NCI-H1105 (cell line): ENCODE measurements around the gene TCEAL1.
"Not testable (repeated sequence)": the region's sequence is repeated elsewhere in the genome, so short reads cannot be mapped to it uniquely, and the experiment has no call there.

Source experiments
- DNase-seq: peaks from one replicate; lab custom pipeline; 2025; lab: John Stamatoyannopoulos, UW

Gene TCEAL1

DNA sequence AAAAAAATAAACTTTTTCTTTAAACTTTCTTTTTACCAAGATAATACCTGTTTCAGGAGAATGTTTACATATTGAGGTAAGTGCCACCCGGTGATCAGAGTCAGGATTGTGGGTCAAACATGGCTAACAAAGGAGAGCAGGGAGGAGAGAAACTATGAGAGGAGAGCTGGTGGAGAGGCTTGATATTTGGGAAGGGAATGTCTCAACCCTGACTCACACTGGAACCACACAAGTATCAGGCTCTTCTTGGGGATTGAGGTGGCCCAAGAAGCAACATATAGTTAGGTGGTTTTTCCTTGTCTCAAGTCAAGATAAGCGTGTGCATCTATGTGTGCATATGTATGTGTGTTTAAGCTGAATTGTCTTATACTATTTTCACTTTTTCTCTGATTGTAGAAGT lies 6.7 kb downstream of the TCEAL1 start:
- DNase-seq = no peak

DNA sequence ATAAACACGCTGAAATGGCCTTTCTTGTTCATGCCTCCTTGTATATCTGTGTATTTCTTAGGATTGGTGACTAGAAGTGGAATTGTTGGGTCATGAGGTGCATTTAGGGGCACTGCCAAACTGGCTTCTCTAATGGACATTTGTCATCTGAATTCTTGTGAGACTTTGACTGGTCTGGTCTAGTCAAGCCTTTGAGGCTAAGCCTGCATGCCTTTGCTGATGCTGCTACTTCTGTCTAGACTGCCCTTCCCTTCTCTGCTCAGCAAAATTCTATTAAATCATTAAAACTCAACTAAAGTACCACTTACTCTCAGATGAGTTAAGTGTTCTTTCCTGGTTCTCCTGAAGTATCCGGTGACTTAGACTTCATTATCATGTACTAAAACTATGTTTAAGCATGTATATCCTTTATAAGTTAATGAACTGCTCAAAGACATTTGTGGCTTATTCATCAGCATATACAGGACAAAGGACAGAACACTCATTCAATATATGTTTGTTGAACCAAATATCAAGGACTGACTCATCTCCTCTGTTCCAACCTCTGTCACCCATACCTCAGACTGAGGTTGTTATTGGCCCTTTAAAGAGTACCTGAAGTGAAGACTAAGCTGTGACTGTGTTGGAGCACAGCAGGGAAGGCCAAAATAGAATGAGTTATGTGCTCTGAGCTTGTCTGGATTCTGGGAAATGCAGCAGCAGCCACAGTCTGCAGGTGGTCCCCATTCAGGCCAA lies 9.0 kb downstream of the TCEAL1 start:
- DNase-seq = no peak

DNA sequence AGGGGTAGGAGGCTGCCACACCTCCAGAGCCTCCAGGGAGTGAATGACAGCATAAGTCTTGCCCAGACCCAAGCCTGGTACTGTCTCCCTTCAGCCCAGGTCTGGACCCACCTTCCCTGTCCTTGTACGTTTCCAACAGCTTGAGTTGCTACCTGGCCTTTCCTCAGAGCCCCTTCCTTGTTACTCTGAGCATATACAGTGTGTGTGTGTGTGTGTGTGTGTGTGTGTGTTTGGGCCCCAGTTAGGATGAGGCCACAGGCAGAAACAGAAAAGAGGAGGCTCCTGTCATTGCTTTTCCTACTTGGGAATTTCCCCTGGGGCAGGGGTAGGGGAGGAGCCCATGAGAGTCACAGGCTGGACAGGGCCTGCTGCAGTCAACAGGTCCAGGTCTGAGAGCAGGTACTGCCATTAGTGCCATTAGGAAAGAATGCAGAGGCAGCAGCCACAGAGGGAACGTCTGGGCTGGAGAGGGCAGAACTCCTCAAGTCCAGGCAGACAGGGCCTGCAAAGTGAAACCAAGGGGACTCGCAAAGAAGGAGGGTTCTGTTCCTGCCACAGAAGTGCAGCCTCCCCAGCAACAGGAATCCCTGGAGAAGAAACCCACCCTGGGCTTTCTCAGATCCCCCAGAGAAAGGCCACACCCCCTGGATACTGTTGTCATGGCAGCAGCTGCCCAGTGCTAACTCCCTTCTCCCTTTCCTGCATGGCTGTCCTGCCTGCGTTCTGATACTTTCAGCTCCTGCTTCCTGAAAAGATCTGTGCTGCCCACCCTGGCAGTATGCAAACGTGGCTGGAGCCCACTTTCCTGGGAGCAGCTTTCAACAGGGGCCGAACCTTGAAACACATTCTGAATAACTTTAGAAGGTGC lies 9.9 kb downstream of the TCEAL1 start:
- peak; percentile 0 for DNase-seq

DNA sequence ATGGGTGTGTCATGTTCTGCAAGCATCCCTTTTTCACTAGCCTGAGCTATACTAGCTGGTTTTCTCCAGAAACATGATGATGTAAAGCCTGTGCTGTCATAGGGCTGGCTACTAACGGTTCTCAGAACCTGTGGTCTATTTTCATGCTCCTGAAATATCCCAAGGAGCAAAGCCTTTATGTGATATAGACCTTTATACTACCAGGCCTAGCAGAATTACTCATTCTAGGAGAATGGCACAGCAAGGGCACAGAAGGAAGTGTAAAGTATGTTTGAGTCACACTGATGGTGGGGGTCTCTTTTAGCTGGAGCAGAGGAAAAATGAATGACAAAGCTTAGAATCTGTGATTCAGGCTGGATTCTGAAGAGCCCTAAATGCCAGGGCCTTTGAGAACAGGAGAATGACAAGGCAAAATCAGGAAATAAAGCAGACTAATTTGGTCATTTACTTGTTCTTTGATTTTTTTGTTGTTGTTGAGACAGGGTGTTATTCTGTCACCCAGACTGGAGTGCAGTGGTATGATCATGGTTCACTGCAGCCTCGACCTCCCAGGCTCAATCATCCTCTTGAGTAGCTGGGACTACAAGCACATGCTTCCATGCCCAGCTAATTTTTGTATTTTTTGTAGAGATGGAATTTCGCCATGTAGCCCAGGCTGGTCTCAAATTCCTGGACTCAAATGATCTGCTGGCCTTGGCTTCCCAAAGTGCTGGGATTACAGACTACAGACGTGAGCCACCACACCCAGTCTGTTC lies 11.8 kb downstream of the TCEAL1 start:
- no peak for DNase-seq

DNA sequence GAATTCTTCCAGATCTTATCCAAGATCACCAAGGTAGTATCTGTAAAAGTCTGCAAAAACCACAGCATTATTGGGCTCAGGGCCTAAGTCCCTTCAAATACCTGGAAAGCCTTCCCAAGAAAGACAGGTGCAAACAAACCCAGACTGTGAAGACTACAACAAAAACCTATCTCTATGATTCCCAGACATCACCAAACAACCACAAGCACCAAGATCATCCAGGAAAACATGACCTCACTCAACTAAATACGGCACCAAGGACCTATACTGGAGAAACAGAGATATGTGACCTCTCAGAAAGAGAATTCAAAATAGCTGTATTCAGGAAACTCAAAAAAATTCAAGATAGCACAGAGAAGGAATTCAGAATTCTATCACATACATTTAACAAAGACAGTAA lies 15.3 kb downstream of the TCEAL1 start:
- DNase-seq = no peak

DNA sequence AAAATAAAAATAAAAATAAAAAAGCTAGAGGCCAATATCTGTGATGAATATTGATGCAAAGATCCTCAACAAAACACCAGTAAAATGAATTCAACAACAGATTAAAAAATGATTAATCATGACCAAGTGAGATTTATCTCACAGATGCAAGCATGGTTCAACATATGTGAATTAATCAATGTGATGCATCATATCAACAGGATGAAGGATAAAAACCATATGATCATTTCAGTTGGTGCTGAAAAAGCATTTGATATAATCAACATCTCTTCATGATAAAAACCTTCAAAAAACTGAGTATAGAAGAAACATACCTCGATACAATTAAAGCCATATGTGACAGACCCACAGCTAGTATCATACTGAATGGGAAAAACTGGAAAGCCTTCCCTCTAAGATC lies 18.9 kb downstream of the TCEAL1 start:
- no peak for DNase-seq

DNA sequence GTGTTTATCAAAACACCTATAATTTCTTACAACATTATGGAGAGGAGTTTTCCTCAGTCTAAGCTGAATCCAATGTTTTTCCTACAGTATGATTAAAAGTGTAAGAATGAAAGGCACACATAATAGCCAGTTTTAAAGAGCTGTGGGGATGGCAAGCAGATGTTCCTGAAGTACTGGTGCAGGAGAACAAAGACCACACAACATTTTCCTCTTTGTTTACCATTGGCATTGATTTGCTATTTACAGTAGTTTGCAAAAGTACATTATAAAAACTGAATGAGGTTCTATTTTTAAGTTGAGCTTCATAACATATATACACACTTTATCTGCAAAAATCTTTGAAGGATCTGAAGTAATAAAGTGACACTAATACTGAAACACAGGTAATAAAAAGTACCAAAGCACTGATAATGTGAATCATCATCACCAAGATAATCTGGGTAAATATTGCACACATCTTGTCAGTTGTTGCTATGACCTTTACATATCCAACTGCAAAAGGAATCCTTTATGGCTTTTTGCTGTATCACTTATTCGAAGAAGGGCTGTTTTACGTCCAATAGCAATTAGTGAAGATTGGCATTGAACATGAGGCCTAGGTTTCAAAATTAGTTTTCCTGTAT lies 22.5 kb downstream of the TCEAL1 start:
- no peak for DNase-seq

DNA sequence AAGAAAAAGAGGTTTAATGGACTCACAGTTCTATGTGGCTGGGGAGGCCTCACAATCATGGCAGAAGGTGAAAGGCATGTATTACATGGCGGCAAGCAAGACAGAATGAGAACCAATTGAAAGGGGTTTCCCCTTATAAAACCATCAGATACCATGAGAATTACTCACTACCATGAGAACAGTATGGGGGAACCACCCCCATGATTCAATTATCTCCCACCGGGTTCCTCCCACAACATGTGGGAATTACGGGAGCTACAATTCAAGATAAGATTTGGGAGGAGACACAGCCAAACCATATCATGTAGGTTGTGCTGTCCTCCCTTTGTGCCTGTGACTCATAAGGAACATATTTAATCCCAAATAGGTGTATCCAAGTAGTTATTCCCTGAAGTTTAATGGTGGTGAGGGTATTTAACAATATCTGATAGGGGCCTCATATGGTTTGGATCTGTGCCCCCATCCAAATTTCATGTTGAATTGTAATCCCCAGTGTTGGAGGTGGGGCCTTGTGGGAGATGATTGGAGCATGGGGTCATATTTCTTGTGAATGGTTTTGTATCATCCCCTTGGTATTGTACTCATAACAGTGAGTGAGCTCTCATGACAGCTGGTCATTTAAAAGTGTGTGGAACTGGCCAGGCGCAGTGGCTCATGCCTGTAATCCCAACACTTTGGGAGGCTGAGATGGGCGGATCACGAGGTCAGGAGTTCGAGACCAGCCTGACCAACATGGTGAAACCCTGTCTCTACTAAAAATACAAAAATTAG lies 26.6 kb downstream of the TCEAL1 start:
- DNase-seq = not testable (repeated sequence)

DNA sequence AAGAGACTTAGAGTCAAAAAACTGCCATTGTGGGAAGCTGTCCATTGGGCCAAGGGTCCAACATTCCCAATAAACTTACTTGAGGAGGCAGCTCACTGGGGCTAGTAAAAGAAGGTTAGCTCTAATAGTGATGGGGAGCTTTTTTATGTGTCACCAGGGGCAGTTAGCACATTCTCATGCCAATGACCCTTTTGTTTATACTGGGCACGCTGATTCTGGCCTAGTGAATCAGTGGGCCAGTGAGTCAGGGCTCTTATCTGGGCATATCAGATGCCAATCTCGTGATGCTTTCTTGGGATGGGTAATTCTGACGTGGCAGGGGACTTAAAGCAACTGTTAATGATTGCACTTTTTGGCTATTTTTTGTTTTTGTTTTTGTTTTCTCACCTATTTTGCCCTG lies 27.8 kb downstream of the TCEAL1 start:
- no peak for DNase-seq

DNA sequence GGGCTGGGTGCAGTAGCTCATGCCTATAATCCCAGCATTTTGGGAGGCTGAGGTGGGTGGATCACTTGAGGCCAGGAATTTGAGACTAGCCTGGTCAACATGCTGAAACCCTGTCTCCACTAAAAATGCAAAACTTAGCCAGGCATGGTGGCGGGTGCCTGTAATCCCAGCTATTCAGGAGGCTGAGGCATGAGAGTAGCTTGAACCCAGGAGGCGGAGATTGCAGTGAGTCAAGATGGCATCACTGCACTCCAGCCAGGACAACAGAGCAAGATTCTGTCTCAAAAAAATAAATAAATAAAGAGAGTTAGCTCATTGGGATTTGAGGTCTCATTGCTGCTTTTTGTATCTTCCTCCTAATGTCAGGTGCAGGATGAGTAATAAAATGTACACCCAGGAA lies 28.3 kb downstream of the TCEAL1 start:
- not testable (repeated sequence) for DNase-seq

DNA sequence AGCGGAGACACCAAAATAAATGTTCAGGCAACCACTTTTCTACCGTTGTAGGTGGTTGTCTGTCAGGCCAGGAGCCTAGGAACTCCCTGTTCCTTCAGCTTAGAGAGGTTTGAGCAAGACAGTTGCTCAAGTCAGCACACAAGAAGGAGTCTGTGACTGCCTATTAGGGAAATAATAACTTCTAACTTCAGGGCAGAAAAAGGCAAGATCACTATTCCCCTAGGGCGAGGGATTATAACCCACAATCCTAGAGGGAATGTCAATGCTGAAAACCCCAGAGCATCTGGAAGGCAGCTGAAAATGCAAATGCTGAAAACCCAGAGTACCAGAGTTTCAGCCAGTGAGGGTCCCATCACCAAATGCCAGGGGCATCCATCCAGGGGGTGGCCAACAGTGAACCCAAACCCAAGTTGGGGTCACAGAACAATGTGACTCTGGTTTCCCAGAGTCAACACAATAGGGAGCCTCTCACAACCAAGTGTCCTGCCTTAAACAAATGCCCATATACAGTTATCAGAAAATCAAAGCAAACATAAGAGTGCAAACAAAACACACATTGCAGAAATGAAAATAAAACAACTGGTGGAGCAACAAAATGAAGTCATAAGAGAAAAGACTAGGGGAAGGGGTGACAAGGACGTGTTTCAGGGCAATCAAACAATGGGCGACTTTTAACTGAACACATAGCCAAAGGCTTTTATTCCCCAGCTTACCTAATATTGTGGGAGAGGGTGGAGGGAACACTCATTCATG lies 30.1 kb downstream of the TCEAL1 start:
- DNase-seq = no peak

DNA sequence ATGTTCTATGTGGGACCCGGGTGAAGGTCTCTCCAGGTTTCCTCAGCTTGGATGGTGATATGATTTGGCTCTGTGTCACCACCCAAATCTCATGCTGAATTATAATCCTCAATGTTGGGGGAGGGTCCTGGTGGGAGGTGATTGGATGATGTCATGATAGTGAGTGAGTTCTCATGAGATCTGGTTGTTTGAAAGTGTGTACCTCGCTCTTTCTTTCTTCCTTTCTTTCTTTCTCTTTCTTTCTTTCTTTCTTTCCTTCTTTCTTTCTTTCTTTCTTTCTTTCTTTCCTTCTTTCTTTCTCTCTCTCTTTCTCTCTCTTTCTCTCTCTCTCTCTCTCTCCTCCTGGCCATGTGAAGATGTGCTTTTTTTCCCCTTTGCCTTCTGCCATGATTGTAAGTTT lies 30.7 kb downstream of the TCEAL1 start:
- not testable (repeated sequence) for DNase-seq

DNA sequence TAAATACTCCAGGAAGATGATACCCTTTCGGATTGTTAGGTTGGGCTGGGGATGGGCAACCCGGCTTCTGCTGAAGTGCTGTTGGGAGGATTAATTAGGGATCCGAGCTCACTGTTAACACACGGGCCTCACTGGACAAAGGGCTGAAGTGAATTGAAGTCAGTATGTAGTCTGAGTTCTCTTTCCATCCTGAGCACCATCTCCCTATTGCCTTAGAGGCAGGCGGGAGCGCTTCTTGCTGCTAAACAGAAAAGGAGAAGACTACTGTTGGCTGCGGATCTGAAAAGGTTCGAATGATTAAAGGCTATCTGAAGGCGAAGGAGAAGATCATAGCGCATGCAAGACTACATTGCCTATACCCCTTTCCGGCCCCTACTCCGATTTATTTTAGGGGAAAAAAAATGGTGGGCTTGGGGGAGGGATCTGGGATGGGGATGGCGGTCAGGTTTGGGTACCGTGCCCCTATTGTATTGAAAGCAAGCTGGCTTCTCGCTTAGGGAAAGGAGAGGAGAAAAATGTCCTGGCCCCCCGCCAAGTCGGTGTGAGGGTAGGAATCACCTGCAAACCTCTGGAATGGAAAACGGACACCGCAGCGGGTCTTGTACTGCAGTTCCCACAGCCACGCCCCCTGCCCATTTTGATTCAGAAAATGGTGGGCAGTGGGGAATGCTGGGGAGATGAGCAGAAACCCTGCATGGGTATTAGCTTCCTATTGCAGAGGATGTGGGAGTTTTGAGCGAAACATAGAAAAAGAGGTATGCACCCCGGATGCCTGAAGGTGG lies 35.4 kb downstream of the TCEAL1 start:
- DNase-seq = no peak

DNA sequence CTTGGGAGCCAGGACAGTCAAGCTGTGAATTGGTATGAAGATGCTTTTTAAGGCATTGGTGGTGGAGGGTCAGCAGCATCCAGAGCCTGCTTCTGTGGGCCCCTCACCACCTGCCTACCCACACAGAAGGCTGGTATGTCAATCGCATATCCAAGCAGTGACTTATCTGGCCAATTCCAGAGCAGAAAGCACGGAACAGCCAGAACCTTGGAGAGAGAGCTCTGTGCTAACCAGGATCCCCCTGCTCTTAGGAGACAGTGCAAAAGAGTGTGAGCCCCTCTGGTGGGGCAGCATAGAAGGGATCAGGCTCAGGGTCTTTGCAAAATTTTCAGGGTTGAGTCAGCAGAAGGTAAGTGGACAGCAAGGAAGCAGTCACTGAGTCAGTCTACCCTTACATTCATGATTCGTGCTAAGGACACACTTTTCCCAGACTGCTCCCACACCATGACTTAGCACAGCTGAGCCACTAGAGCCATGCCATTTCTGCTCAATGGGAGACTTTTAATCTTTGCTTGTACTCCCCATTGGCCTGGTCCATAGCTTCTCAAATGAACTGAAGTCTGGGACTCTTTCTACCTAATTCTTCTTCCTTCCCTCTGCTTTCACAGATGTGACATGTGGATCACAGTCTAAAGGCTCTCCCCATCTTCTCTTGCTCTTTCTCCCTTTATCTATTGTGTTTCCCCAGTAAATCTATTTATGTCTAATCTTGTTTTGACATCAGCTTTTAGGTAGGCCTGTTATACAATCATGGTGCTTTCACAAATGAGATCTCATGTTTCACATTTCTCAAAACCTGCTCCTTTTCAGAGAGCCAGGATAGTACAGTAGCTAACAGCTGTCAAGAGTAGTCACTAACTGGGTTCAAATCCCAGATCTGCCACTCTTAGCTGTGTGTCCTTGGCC lies 37.7 kb downstream of the TCEAL1 start:
- DNase-seq = no peak

DNA sequence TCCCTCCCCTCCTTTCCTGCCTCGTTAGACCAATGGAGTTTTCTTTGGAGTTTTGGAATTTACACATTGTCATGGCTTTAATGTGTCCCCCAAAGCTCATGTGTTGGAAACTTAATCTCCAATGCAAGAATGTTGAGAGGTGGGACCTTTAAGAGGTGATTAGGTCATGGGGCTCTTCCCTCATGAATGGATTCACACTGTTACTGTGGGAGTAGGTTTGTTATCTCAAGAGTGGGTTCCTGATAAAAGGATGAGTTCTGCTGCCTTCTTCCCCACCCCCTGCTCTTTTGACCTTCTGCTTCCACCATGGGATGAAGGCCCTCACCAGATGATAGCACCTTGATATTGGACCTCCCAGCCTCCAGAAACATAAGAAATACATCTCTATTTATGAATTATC lies 41.0 kb downstream of the TCEAL1 start:
- DNase-seq = no peak

DNA sequence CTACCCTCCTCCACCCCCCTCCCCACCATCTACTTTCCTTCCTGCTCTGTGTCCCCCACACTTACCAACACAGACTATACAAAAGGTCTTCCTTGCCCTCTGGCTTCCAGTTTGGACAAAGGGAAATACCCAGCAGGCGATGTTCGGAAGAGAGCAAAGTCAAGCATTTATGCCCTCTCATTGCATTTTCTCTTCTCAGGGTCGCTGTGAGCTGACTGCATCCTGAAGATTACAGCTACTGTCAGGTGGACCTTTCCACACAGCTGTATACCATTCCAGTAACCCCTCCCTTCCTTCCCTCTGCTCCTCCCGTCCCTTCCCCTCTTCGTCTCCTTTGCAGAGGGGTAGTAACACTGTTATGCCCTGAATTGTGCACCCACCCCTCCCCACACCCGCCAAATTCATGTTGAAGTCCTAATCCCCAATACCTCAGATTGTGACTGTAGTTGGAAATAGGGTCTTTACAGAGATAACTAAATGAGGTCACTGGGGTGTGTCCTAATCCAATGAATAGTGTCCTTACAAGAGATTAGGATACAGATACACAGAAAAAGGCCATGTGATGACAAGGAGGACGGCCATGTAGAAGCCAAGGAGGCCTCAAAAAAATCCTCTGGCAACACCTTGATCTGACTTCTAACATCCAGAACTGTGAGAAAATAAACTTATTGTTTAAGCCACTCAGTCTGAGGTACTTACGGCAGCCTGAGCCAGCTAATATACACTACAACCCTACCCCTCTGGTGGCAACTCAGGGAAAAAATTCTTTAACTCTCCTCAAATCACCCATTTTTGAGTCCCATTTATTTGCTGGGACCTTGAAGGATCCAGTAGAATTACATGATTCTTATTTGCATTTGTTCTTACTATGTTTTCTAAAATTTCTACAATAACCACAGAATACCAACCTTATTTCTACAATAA lies 46.0 kb downstream of the TCEAL1 start:
- DNase-seq = no peak

DNA sequence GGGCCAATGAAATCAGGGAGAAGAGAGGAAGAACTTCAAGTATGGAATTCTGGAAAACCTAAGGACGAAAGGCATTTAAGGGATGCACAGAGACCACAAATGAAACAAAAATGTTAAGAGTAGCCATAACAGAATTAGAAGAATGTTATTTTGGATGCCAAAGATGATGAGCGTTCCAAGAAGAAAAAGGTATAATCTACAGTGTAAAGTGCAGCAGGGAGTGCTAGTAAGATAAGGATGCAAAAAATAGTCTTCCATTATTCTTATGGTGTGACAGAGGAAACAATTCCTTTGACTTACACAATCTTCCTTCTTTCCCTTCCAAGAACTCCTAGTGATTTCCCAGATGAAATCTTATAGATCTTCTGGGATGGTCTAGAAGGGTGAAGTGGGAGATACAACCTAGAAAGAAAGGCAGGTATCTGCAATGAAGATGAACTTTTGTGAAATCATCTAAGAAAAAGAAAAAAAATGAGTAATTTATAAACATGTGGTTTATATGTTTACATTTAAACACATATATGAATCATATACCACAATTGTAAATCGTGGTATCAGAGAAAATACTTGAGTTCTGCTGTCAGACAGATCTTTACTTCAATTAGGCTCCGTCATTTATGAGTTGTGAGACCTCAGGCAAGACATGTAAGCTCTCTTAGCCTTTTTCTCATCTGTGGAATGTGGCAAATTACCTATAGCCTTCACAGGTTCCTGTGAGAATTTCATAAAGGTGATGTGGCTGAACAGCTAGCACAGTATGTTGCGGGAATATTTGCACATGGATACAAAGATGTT lies 49.6 kb downstream of the TCEAL1 start:
- DNase-seq = no peak
